ENCODE results near the gene PMVK.
"Not testable (repeated sequence)": the region's sequence is repeated elsewhere in the genome, so short reads cannot be mapped to it uniquely, and the experiment has no call there.

Gene PMVK

DNA sequence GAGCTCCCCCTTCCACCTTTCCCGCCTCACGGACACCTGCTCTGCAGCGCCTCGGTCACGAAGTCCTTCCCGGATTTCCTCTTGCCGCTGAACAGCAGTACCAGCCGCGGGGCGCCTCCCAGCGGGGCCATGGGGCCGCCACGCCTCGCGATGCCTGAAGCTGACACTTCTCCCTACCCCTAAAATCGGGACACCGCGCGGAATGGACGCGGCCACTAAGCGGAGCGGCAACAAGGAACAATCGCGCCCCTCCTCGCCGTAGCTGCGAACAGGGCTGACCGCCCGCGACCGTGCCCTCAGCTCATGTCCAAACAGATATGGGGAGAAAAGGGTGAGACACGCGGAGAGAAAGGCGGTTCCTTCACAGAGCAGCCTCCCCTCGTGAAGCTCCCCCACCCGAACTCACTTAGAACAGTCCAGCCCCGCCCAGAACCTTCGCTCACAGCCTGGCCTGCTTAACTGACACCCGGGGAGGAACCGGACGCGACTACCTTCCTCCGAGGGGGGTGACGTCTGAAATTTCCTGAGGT is at the start of gene PMVK:
TSS of gene PMVK (minus strand) at position 165 of the 530 bp plus-strand sequence. CDS start at position 131, 34 bp downstream.
- DNase-seq: peak; percentile 58 to 92

DNA sequence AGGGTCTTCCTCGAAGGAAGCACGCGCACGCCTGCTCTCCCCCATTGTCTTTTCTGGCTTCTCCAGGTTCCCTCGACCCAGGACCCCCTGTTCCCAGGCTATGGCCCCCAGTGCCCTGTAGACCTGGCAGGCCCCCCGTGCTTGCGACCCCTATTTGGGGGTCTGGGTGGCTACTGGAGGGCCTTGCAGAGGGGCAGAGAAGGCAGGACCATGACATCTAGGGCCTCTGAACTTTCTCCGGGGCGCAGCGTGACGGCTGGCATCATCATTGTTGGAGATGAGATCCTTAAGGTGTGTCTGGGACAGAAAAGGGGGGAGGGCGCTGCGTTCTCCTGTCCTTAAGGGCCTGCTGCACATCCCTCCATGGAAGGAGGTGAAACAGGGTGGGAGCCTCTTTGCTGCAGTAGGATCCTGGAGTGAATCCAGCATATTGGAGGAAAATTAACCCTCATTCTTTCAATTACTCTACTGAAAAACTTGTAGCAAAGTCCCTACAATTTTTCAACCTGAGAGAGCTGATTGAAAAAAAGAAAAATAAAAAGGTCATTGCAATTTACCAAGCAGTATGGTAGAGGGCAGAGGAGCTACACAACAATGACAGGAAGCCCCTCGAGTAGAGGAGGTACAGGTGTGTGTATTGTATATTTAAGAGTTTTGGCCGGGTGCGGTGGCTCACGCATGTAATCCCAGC is 47.4 kb upstream of the PMVK start:
- DNase-seq: no peak

DNA sequence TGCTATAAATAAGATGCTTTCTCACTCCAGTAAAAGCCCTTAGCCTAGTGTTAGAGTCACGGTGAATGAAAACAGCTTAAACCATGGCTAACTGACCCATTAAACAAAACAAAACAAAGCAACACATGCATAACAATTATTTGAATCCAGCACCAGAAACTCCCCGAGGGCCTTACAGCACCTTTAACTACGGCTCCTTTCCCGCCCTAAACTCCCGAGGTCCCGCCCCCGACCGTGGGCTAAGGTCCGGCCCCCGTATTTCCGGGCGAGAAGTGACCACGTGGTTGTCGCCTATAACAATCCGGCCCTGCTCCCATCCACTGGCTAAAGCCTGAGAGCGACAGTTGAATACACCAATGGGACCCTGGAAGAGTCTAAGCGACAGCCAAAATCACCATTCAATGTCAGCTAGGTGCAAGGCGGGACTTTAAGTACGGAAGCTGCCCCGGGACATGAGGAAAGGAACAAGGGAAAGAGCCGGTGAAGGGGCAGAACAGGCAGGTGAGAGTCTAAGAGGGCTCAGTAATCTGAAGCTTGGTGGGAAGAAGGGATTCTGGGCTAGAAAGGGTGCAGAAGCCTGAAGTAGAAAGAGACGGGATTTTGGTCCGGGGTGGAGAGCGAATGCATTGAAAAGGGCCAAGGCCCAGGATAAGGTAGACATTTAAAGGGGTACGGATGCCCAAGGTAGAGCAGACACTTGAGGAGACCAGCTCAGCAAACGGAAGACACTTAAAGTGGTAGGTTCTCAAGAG is 46.6 kb upstream of the PMVK start, which contains the start of gene FLAD1:
TSS of gene FLAD1 (plus strand) at position 448 of the 752 bp plus-strand sequence. CDS start 351 bp downstream, outside the sequence.
- DNase-seq: peak; percentile 90 to 98

DNA sequence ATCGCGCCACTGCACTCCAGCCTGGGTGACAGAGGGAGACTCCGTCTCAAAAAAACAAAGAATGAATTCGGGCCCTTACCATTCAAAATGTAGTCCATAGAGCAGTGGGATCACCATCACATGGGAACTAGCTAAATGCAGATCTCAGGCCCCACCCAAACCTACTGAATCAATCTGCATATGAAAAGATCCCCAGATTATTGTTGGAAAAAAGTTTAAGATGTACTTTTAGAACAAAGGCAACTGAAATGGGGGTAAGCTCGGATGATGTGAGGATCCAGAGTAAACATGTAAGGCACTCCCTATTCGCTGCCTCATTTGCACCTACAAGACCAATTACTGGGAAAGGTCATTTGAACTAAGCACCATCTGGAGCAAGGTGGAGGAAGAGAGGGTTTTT is 45.8 kb upstream of the PMVK start:
- no peak for DNase-seq

DNA sequence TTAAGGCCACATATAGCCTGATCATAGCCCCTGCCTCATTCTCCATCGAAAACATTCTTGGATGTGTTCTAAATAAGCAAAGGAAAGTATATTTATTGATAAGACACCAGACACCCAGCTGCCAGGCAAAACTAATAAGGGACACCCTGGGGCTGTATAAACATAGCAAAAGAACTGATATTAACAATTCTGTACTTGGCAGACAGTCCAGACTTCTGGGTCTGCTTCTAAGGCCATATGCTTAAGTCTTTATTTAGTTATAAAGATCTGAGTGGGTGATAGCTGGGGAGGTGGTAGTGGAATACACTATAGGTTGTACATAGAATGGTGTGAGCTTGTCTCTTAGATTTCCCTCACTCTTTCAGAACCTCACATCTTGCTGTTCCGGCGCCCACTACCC is 41.8 kb upstream of the PMVK start:
- no peak for DNase-seq

DNA sequence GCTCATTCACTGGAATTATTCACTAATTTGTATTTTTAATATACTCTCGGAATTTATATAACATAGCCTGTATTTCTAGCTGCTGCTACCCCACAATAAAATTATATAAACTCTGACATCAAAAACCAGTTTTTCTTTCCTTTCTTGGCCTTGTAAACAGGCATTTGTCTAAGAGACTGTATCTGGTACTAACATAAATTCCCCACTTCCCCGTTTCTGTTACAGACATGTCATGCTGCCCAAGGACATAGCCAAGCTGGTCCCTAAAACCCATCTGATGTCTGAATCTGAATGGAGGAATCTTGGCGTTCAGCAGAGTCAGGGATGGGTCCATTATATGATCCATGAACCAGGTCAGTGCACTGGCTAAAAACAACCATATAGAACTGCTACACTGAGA is 41.2 kb upstream of the PMVK start:
- DNase-seq: not testable (repeated sequence)

DNA sequence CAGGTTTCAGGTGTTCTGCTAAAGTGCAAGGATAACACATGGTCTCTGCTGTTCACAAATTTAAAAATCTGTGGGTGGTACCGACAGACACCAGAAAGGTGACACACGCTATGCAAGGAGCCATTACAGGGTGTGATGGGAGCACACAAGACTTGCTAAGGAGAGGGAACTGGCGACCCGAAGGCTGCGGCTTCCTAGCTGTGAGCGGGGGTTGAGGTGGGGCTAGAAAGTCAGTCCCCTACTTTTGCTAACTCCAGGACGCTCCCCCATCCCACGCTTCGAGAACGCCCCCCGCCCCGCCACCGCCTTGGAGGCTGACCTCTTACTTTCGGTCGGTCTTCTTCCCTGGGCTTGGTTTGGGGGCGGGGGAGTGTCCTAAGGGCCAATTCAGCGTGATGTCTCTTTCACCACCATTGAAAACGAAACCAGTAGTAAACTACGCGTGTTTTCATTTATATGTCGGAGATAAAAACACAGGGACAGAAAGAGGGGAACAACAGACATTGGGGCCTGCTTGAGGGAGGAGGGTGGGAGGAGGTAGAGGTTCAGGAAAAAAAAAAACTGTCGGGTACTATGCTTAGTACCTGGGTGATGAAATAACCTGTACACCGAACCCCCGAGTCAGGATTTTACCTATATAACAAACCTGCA is 39.0 kb upstream of the PMVK start:
- DNase-seq: no peak

DNA sequence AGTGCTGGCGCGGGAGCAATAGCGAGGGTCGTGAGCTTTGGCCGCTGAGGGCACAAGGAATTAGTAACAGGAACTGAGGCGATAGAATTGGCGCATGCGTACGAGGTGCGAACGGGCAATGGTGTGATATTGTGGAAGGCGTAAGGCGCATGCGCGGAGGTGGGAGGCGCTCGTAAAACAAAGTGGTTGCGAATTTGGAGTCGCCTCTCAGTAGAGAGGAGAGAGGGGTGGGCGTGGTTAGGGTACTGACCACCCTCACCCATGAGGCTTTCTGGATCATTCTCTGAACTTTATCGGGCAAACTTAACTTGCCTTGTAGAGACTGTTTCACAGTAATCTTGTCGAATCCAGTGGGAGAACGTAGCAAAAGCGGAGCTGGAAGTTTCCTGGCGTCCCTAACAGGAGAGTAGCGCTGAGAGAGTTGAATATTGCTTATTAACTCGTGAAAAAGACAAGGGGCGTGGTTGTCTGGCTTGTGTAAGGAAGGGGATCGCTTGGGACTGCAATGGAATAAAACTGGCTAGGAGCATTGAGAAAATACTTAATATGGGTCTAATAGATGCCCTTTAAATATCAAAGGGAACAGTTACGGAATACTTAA is 38.4 kb upstream of the PMVK start:
- DNase-seq: peak; percentile 20 to 82

DNA sequence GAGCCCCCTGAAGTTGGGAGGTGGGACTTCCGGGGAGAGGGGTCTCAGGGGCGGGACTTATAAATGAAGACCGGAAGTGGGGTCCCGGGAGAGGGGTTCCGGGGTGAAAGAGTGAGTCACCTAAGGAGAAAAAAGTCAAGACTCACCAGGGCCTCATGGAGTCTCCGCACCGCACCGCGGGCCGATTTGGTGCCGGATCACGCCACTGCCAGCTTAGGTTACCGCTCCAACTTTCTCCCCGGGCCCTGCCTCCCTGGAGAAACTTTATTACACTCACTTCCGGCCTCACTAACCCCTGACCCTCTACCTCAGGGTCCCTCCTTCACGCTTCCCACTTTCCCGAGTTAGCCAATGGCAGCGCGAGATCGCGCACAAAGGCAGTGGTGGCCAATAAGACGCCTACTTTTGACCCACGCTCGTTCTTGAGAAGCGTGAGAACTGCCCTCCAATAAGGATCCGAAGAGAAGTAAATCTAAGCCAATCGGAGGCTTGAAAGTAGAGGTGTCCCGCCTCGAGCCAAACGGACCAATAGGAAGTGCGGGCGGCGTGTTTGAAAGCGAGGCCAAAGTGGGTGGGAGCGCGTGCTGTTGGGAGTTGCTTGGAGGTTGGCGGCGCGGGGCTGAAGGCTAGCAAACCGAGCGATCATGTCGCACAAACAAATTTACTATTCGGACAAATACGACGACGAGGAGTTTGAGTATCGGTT is 37.7 kb upstream of the PMVK start, which contains the start of gene CKS1B:
TSS of gene CKS1B (plus strand) at position 580 of the 706 bp plus-strand sequence. CDS start at position 645, 65 bp downstream.
- peak; percentile 92 to 99 for DNase-seq

DNA sequence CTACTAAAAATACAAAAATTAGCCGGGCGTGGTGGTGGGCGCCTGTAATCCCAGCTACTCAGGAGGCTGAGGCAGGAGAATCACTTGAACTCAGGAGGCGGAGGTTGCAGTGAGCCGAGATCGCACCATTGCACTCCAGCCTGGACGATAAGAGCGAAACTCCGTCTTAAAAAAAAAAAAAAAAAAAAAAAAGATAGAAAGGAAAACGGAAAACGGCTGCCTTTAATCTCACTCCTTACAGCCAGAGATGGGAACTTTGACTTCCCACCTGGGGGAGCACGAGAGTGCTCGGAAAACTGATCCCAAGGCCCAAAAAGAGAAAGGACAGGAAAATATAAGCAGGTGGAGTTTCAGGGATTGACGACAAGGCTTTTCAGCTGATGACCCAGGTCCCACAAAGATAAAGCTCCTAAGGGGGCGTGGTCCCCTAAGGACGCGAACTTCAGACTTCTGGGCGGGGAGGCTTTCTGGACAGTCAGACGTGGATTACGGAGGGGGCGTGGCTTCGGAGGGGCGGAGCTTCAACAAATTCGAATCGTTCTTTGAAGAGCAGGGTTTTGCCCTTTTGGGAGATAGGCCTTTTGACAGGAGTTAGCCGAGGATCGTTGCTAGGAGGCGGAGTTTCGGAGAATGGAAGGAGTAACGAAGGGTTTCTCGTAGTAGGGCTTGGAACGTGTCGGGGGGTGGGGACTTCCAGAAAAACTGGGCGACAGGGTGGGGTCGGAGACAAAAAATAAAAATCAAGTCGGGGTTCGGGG is 37.0 kb upstream of the PMVK start:
- peak in 1 of 2 experiments; percentile 33 for DNase-seq

DNA sequence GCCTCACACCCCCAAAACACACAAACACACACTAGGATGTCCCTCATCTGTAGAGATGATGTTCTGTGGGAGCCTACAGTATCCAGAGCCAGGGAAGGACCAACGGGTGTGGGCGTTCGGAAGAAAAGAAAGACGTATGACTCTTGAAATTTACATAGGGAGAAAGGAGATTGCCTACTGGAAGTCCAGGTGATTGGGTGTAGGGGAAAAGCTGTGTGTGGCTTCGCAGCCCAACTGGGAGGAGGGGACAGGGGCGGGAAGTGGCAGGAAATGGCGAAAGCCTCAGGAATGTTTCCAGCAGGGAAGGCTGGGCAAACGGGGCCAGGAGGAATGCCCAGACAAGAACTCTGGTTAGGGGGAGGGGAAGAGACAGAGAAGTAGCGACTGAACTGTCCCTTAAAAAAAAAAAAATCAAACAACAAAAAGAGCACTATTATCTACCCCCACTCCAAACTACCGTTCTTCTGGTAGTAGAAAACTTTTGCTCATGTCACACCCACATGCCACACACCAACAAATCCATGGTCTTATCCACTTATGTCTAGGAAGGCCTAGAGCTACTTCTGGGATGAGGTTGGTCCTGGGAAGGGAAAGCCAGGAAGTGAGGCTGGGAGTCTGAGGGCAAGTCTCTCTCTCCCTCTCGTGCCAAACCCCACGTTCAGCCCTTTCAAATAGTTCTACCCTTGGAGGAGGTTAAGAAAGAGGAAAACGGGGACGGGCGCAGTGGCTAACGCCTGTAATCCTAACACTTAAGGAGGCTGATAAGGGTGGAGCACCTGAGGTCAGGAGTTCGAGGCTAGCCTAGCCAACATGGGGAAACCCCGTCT is 36.2 kb upstream of the PMVK start:
- no peak for DNase-seq

DNA sequence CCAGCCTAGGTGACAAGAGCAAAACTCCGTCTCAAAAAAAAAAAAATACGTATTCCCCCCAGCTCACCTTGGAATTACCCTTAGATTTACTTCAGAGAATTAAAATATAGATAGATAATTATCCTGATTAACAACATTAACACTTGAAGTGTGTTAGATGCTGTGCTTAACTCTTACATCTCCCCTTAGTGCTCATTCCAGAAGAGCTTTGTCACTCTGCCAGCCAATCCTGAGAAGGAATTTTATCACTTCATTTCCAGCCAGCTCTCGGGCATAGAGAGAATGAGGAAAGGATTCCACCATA is 35.6 kb upstream of the PMVK start:
- DNase-seq: no peak

DNA sequence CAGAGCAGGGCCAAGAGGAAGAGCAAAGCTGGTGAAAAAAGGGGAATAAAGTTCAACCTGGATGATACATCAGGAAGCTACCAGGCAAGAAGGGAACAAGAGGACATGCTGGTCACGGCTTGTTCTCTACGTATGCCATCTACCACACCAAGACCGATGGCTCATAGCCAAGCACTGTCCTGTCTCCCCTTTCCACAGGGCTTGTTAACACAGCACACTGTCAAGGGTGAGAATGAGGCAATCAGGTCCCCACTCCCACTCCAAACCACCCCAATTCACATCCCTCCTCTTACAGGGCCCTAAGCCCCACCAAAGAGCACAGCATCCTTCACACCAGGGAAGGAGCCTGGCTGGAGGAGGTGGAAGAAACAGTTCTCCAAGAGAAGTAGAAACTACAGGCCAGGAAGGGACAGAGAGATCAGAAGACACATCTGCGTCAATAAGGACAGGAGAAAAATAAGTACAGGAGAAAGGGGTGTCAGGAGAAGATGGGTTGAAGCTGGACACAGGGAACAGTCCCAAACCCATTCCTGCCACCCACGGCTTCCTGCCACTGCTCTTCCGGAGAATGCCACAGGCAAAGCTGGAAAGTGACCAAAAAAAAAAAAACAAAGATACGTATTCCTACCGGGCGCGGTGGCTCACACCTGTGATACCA is 35.0 kb upstream of the PMVK start:
- no peak for DNase-seq

DNA sequence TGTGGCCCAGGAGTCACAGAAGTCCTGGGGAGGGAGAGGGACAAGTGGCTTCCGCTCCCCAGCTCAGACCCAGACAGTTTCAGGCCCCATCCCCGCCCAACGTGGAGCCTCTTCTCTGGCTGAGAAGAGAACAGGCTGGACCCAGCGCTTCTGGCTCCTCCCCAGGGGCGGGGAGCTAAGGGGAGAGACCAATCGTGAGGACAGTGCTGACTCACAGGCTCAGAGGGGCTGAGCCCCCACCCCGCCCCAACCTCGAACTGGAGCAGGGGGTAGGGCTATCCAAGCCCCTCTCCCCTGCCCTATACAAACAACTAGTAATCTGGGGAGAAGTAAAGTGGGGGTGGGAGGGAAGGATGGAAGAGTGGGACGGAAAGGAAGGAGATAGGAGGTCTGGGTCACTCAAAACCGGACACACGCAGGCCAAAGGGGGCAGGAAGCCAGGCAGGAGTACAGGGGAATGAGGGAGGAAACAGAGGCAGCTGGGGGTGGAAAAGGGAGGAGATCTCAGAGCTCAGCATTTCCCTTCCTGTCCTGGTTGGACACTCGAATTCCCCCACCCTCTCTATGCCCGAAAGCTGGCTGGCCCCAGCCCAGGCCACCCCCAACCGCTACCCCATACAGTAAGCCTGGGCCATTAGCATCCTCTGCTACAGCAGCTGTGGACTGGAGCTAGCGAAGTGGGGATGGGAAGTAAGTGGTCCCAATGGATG is 34.3 kb upstream of the PMVK start, which contains the start of gene SHC1:
TSS of gene SHC1 (minus strand) at position 117 of the 710 bp plus-strand sequence. CDS start 221 bp downstream, outside the sequence.
- peak; percentile 68 to 93 for DNase-seq

DNA sequence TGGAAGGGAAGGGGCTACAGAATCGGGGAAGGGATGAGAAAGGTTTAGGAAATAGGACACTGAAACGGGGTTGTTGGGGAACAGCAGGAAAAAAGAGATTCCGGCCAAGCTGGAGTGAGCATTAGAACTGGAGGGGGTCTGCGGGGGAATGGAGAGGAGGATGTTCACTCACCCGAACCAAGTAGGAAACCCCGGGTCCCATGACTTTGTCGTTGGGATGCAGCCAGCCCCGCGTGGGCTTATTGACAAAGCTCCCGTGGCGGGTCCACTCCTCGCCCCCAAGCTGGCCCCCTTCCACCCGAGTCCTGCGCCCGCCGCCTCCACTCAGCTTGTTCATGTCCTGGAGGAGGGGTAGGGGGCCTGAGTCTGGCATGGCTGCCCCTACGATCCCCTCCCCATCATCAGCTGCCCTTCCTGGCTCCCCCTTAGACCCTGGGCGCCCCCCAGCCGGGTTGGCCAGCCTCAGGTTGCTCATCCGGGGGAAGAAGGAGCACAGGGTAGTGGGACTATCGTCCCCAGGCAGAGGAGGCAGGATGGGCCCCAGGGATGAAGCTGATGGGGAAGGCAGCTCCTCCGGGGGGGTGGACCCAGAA is 33.4 kb upstream of the PMVK start:
- no peak for DNase-seq

DNA sequence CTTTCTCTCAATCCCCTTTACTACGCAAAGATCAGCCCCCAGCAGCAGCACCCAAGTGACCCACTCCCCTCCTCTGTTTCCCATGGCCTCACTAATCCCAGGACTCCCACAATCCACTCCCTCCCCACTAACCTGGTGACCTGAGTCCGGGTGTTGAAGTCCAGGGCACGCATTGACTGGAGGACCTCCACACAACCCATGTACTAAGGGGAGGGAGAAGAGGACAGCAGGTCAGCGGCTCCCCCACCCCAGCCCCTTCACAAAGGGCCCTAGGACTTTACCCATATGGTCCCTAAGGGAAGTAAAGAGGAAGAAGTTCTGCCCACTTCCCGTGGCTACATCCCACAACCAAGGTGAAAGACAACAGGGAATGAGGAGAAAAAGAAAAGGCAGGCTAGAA is 32.7 kb upstream of the PMVK start:
- DNase-seq: no peak

DNA sequence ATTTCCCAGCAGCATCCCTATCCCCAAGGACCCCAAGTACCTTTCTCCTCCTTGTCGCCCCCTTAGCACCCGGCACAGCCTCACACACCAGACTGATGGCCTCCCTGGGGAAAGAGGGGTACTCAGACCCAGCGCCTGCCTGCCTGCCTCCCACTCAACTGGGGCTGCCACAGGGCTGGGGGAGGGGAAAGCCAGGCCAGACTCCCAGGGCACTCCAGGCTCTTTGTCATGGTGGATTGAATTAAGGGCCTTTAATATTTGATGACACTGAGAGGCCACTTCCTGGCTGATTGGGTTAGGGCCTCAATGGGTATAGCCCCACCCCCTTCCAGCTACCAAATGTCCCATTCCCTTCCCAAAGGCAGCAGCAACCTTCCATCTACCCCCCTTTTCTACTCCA is 32.2 kb upstream of the PMVK start:
- no peak for DNase-seq

DNA sequence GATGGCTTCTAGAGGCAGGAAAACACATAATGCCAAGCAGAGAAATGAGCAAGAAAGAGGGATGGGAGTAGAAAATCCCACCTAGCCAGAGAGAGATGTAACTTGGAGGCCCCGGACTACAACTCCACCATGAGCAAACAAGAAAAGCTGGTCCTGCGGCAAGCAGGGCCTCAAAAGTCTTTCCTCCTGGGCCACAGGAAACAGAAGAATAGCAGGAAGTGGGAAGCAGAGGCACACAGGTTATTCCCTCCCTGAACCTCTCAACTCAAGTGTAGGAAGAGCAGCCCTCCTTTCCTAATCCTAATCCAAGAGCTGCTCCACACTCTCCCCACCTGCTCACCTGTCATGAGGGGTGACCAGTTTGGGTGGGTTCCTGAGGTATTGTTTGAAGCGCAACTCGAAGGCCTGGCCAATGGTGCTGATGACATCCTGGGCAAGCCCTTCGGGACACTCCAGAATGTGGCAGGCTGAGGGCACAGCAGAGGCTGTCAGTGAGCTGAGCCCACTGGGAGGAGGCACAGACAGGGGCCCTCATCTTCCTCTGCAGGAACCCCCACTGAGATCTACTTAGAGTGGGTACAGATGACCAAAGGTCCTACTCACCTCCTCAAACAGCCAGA is 30.9 kb upstream of the PMVK start:
- DNase-seq: no peak
